ENCODE data around the gene RADX.

Gene RADX

DNA sequence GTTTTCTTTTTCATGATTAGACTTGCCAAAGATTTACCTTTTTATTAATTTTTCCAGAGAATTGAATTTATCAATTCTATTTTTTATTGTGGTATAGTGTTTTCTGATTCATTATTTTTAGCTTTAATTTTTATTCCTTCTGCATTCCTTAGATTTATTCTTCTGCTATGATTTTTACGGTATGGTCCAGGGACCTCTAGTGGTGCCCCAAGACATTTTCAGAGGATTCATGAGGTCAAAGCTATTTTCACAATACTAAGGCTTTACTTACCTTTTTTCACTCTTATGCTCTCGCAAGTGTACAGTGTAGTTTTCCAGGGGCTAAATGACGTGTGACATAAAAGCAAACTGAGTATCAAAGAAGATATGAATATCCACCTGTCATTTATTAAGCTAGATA is 8.0 kb downstream of the RADX start:
- Histone ChIP-seq H3K4me1 (ENCODE audit: control insufficient read depth, low read length) (peaks cover 5% of the 10 kb centered on the region), H3K4me3 (ENCODE audit: low read length) (no peak overlapping the region), H3K9me2 (replicated peaks; ENCODE audit: control insufficient read depth, low read length) (no peaks in the 10 kb centered on the region), H3K27me3 (ENCODE audit: control insufficient read depth, low read length) (no peaks in the 10 kb centered on the region), H3K27ac (ENCODE audit: low read depth, low read length) (no peak overlapping the region), H3K9me3 (ENCODE audit: control insufficient read depth, insufficient read depth, low read length) (no peaks in the 10 kb centered on the region), H3K36me3 (ENCODE audit: control insufficient read depth, low read length) (0 out of 2 replicates have a peak, but pooled peaks cover 2% of the 10 kb centered on the region), H3K79me2 (ENCODE audit: control insufficient read depth, low read length) (peaks cover 53% of the 10 kb centered on the region), H3F3A (ENCODE audit: control insufficient read depth, insufficient read depth) (no peaks in the 10 kb centered on the region), H4K20me1 (ENCODE audit: control insufficient read depth, insufficient read depth, low read depth, low read length) (no peaks in the 10 kb centered on the region), H3K4me2 (ENCODE audit: low read length) (no peak overlapping the region)
- TF ChIP-seq EZH2phosphoT487 (IDR thresholded peaks at IDR 0.05; ENCODE audit: borderline replicate concordance, low read length) = no peak
- TF ChIP-seq, protein P1, sequence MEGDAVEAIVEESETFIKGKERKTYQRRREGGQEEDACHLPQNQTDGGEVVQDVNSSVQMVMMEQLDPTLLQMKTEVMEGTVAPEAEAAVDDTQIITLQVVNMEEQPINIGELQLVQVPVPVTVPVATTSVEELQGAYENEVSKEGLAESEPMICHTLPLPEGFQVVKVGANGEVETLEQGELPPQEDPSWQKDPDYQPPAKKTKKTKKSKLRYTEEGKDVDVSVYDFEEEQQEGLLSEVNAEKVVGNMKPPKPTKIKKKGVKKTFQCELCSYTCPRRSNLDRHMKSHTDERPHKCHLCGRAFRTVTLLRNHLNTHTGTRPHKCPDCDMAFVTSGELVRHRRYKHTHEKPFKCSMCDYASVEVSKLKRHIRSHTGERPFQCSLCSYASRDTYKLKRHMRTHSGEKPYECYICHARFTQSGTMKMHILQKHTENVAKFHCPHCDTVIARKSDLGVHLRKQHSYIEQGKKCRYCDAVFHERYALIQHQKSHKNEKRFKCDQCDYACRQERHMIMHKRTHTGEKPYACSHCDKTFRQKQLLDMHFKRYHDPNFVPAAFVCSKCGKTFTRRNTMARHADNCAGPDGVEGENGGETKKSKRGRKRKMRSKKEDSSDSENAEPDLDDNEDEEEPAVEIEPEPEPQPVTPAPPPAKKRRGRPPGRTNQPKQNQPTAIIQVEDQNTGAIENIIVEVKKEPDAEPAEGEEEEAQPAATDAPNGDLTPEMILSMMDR (IDR thresholded peaks at IDR 0.05; ENCODE audit: low read depth, low read length, poor library complexity, severe bottlenecking) = peak; percentile 19

DNA sequence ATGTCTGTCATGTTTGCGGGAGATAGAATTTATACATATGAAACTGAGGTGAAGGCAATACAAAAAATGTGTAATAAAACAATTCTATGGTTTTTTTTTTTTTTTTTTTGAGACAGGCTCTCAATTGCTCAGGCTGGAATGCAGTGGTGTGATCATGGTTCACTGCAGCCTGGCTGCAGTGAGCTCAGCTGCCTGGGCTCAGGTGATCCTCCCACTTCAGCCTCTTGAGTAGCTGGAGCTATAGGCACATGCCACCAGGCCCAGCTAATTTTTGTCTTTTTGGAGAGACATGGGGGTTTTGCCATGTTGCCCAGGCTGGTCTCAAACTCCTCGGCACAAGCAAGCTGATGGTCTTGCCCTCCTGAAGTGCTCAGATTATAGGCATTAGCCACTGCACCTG is 10.1 kb downstream of the RADX start:
- H3K36me3 ChIP-seq (ENCODE audit: control insufficient read depth, low read length) = 0 out of 2 replicates have a peak, but pooled peaks cover 2% of the 10 kb centered on the region
- no peaks in the 10 kb centered on the region for H3F3A ChIP-seq (ENCODE audit: control insufficient read depth, insufficient read depth)
- no peaks in the 10 kb centered on the region for H3K4me1 ChIP-seq (ENCODE audit: control insufficient read depth, low read length)
- H3K9me3 ChIP-seq (ENCODE audit: control insufficient read depth, insufficient read depth, low read length) = no peaks in the 10 kb centered on the region
- H3K27ac ChIP-seq (ENCODE audit: low read depth, low read length) = no peak overlapping the region
- H3K4me3 ChIP-seq (ENCODE audit: low read length) = no peak overlapping the region
- H3K79me2 ChIP-seq (ENCODE audit: control insufficient read depth, low read length) = peaks cover 33% of the 10 kb centered on the region
- TF ChIP-seq, protein P1 (IDR thresholded peaks at IDR 0.05; ENCODE audit: low read depth, low read length, poor library complexity, severe bottlenecking) = no peak
- TF ChIP-seq EZH2phosphoT487 (IDR thresholded peaks at IDR 0.05; ENCODE audit: borderline replicate concordance, low read length) = no peak
- H3K9me2 ChIP-seq (replicated peaks; ENCODE audit: control insufficient read depth, low read length) = no peaks in the 10 kb centered on the region
- no peak overlapping the region for H3K4me2 ChIP-seq (ENCODE audit: low read length)
- no peaks in the 10 kb centered on the region for H3K27me3 ChIP-seq (ENCODE audit: control insufficient read depth, low read length)
- H4K20me1 ChIP-seq (ENCODE audit: control insufficient read depth, insufficient read depth, low read depth, low read length) = no peaks in the 10 kb centered on the region

DNA sequence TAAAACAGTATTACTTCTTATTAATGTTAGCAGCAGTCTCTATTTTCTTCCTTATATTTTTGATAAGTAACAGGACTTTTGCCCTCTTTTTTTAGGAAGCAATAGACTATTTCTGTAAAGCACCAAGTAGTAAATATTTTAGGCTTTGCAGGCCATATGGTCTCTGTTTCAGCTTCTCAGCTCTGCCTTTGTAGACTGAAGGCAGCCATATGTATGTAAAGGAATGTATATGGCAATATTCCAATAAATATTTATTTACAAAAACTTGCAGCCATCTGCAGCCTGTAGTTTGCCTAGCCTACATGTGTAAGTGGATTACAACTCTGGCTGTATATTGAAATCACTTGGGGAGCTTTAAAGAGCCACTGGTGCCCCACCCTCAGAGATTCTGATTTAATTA is 15.0 kb downstream of the RADX start:
- Histone ChIP-seq H3K79me2 (ENCODE audit: control insufficient read depth, low read length) (no peaks in the 10 kb centered on the region), H3K27ac (ENCODE audit: low read depth, low read length) (no peak overlapping the region), H4K20me1 (ENCODE audit: control insufficient read depth, insufficient read depth, low read depth, low read length) (no peaks in the 10 kb centered on the region), H3F3A (ENCODE audit: control insufficient read depth, insufficient read depth) (no peaks in the 10 kb centered on the region), H3K9me3 (ENCODE audit: control insufficient read depth, insufficient read depth, low read length) (no peaks in the 10 kb centered on the region), H3K4me1 (ENCODE audit: control insufficient read depth, low read length) (no peaks in the 10 kb centered on the region), H3K27me3 (ENCODE audit: control insufficient read depth, low read length) (no peaks in the 10 kb centered on the region), H3K4me3 (ENCODE audit: low read length) (no peak overlapping the region), H3K36me3 (ENCODE audit: control insufficient read depth, low read length) (0 out of 2 replicates have a peak, but pooled peaks cover 2% of the 10 kb centered on the region), H3K9me2 (replicated peaks; ENCODE audit: control insufficient read depth, low read length) (no peaks in the 10 kb centered on the region), H3K4me2 (ENCODE audit: low read length) (no peak overlapping the region)
- no peak for TF ChIP-seq EZH2phosphoT487 (IDR thresholded peaks at IDR 0.05; ENCODE audit: borderline replicate concordance, low read length)
- TF ChIP-seq, protein P1 (IDR thresholded peaks at IDR 0.05; ENCODE audit: low read depth, low read length, poor library complexity, severe bottlenecking) = no peak
